Suprapubic skin (tissue), 4 donors: Measurements from ENCODE around the gene CREB1. TPM values are rescaled to one million over a fixed set of nuclear protein-coding genes. Genes with fewer than 3 reads are reported as not detected.

Source experiments
- DNase-seq, 2 donors: peaks; one replicate each; pipeline ENCODE4 v3.0.0-alpha.2; 2019; ENCODE audit warnings: low spot score in 2 of 2
- H3K27ac ChIP-seq: fragments of 200-600 bp; sonication (generic); one replicate; pipeline ENCODE4 v1.5.1; 2019
- H3K27me3 ChIP-seq: fragments of 200-600 bp; sonication (generic); one replicate; pipeline ENCODE4 v1.5.1; 2019
- H3K36me3 ChIP-seq: fragments of 200-600 bp; sonication (generic); one replicate; pipeline ENCODE4 v1.5.1; 2019
- H3K4me1 ChIP-seq: fragments of 200-600 bp; sonication (generic); one replicate; pipeline ENCODE4 v1.5.1; 2019
- H3K4me3 ChIP-seq: fragments of 200-600 bp; sonication (generic); one replicate; pipeline ENCODE4 v1.5.1; 2019; ENCODE audit warnings: mild to moderate bottlenecking
- H3K9me3 ChIP-seq: fragments of 200-600 bp; sonication (generic); one replicate; pipeline ENCODE4 v1.5.1; 2019
- CTCF ChIP-seq, 2 donors: fragments of 200-600 bp in 1 of 2; fragments of 450-650 bp in 1 of 2; sonication (generic) in 1 of 2; IDR thresholded peaks; one replicate each; pipeline ENCODE4 v1.5.1; 2016 to 2019; ENCODE audit warnings: antibody characterized with exemption in 2 of 2, mild to moderate bottlenecking in 1 of 2, moderate library complexity in 1 of 2
- EP300 ChIP-seq: sonication (generic); formaldehyde crosslinking; IDR thresholded peaks from one replicate; pipeline ENCODE4 v1.6.1; 2017; ENCODE audit warnings: antibody characterized with exemption
- POLR2A ChIP-seq, 2 donors: fragments of 450-650 bp; IDR thresholded peaks; one replicate each; pipeline ENCODE4 v1.6.1; 2017; ENCODE audit warnings: antibody characterized with exemption in 2 of 2, mild to moderate bottlenecking in 2 of 2, moderate library complexity in 2 of 2
- POLR2AphosphoS5 ChIP-seq, 3 donors: sonication (generic); formaldehyde crosslinking; IDR thresholded peaks; one replicate each; pipeline ENCODE4 v1.6.1; 2017; ENCODE audit warnings: antibody characterized with exemption in 3 of 3
- WGBS: methylation state at CpG from one replicate; pipeline ENCODE4 v1.1.5; 2018; 5-methylcytosine and 5-hydroxymethylcytosine counted together
- total RNA-seq, 4 donors: library from RNA; depleted of rRNA; stranded (reverse); fragments of >200 nt; gene quantifications; one replicate each; pipeline ENCODE4 v1.1.0, GENCODE V29; 2016

The CREB1 gene
- total RNA-seq, 4 donors from 2014 or later: 33.3 to 90.4 (median 55.1) TPM

DNA sequence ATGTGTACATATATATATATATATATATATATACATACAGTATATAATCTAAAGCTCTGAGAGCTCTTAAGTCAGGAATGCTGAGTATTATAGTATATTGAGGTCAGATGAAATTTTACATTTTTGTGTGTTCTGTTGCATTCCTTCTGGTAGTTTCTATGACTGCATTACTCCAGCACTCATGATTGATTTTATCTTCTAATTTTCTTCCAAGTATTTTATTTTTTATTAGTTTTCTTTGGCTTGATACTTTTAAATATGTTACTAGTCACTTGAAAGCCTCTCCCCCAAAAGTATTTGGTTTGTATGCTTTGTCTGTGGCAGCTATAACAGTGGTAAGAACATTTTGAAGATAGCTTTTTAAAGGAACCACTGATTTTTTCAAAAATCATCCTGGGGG, 70.5 kb downstream of the CREB1 start:
- Histone ChIP-seq H3K36me3 (peaks cover 22% of the 10 kb centered on the region), H3K27ac (no peak overlapping the region), H3K4me1 (peaks cover 2% of the 10 kb centered on the region), H3K4me3 (no peak overlapping the region), H3K9me3 (no peaks in the 10 kb centered on the region), H3K27me3 (no peaks in the 10 kb centered on the region)
- no peak for TF ChIP-seq POLR2A (IDR thresholded peaks at IDR 0.05)
- DNase-seq: no peak

- Histone ChIP-seq H3K27ac (no peak overlapping the region), H3K36me3 (peaks cover 16% of the 10 kb centered on the region), H3K27me3 (no peaks in the 10 kb centered on the region), H3K9me3 (no peaks in the 10 kb centered on the region), H3K4me1 (peaks cover 2% of the 10 kb centered on the region), H3K4me3 (no peak overlapping the region)
- TF ChIP-seq POLR2AphosphoS5 (IDR thresholded peaks at IDR 0.05): no peak
- TF ChIP-seq EP300: no peak
- TF ChIP-seq CTCF (IDR thresholded peaks at IDR 0.05): no peak
- no peak for TF ChIP-seq POLR2A (IDR thresholded peaks at IDR 0.05)
- WGBS: 96% methylated on average over 1 of the region's 1 CpG
- no peak for DNase-seq
Measured at GRCh38 chr2:207601774-207602173, 72.0 kb downstream of the CREB1 start.

DNA sequence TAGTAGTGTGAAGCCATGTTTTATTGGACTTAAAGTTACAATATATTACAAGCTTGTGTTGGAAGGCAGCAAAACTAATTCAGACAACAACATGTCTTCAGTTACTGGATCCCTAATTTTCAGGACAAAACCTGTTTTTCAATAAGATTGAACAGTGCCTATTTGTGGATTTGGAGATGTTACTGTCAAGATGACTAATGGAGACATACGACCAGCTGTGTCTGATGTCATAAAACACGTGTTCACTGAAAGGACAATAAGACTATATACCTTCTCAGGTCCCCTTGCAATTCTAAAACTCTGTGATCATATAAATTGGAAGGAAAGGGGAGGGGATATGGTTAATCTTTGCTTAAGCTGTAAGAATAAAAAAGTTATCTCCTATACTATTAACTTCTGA, 73.7 kb downstream of the CREB1 start:
- DNase-seq: no peak
- H3K9me3 ChIP-seq: no peaks in the 10 kb centered on the region
- no peak overlapping the region for H3K27ac ChIP-seq
- H3K4me3 ChIP-seq: no peak overlapping the region
- H3K36me3 ChIP-seq: peaks cover 7% of the 10 kb centered on the region
- TF ChIP-seq CTCF (IDR thresholded peaks at IDR 0.05) (no peak), EP300 (no peak), POLR2A (IDR thresholded peaks at IDR 0.05) (no peak), POLR2AphosphoS5 (IDR thresholded peaks at IDR 0.05) (no peak)
- no peaks in the 10 kb centered on the region for H3K27me3 ChIP-seq
- WGBS: 42% methylated on average over 2 of the region's 2 CpGs
- peaks cover 2% of the 10 kb centered on the region for H3K4me1 ChIP-seq

- Histone ChIP-seq H3K4me1 (no peaks in the 10 kb centered on the region), H3K27ac (no peak overlapping the region), H3K27me3 (no peaks in the 10 kb centered on the region), H3K36me3 (no peaks in the 10 kb centered on the region), H3K9me3 (no peaks in the 10 kb centered on the region), H3K4me3 (no peak overlapping the region)
- no peak for DNase-seq
- WGBS: 96% methylated on average over 7 of the region's 7 CpGs
- no peak for TF ChIP-seq EP300
- no peak for TF ChIP-seq POLR2A (IDR thresholded peaks at IDR 0.05)
- TF ChIP-seq POLR2AphosphoS5 (IDR thresholded peaks at IDR 0.05): no peak
- no peak for TF ChIP-seq CTCF (IDR thresholded peaks at IDR 0.05)
Measured at GRCh38 chr2:207606399-207606798, 76.6 kb downstream of the CREB1 start.

DNA sequence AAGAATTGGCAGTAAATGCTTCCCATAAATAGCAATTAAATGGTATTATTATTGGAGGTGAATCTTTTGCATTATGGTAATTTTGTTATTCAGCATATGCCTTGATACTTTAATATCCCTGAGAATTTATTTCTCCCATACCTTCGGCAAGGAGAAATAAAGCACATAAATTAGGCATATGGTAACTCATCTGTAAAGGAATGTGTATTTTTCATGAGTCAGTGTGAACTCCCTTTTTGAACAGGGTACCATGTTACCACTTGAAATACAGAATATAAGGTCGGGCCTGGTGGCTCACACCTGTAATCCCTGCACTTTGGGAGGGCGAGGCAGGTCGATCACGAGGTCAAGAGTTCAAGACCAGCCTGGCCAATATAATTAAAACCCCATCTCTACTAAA, 77.1 kb downstream of the CREB1 start:
- DNase-seq: no peak
- Histone ChIP-seq H3K27me3 (no peaks in the 10 kb centered on the region), H3K36me3 (no peaks in the 10 kb centered on the region), H3K4me1 (no peaks in the 10 kb centered on the region), H3K4me3 (no peak overlapping the region), H3K27ac (no peak overlapping the region), H3K9me3 (no peaks in the 10 kb centered on the region)
- no peak for TF ChIP-seq POLR2AphosphoS5 (IDR thresholded peaks at IDR 0.05)
- TF ChIP-seq POLR2A (IDR thresholded peaks at IDR 0.05): no peak
- TF ChIP-seq EP300: no peak
- no peak for TF ChIP-seq CTCF (IDR thresholded peaks at IDR 0.05)
- WGBS: 91% methylated on average over 5 of the region's 5 CpGs

GRCh38 chr2:207612714-207613113, 83.0 kb downstream of the CREB1 start:
- H3K4me3 ChIP-seq: no peak overlapping the region
- no peak overlapping the region for H3K27ac ChIP-seq
- TF ChIP-seq POLR2AphosphoS5 (IDR thresholded peaks at IDR 0.05) (no peak), CTCF (IDR thresholded peaks at IDR 0.05) (no peak), EP300 (no peak), POLR2A (IDR thresholded peaks at IDR 0.05) (no peak)
- no peaks in the 10 kb centered on the region for H3K4me1 ChIP-seq
- 79% methylated on average over 4 of the region's 4 CpGs for WGBS
- H3K36me3 ChIP-seq: peaks cover 13% of the 10 kb centered on the region
- no peaks in the 10 kb centered on the region for H3K9me3 ChIP-seq
- H3K27me3 ChIP-seq: no peaks in the 10 kb centered on the region
- no peak for DNase-seq
